ENCODE measurements around the gene ARHGEF7.

Gene ARHGEF7

GRCh38 chr13:111326981-111327642 is 212.0 kb downstream of the ARHGEF7 start:
- DNase-seq: no peak

- DNase-seq: no peak
These were observed 212.8 kb downstream of the ARHGEF7 start for GRCh38 chr13:111327730-111328573.

GRCh38 chr13:111328574-111329410 is 213.7 kb downstream of the ARHGEF7 start:
- no peak for DNase-seq

GRCh38 chr13:111329641-111330040 is 214.5 kb downstream of the ARHGEF7 start:
- DNase-seq: no peak

GRCh38 chr13:111330066-111330610 is 215.0 kb downstream of the ARHGEF7 start:
- no peak for DNase-seq

GRCh38 chr13:111335298-111335697 is 220.2 kb downstream of the ARHGEF7 start:
- DNase-seq: no peak

GRCh38 chr13:111336666-111337065 is 221.6 kb downstream of the ARHGEF7 start:
- DNase-seq: no peak

GRCh38 chr13:111337206-111337605 is 222.1 kb downstream of the ARHGEF7 start:
- no peak for DNase-seq

- no peak for DNase-seq
These were observed 222.6 kb downstream of the ARHGEF7 start for GRCh38 chr13:111337741-111338140.

- no peak for DNase-seq
These were observed 223.7 kb downstream of the ARHGEF7 start for GRCh38 chr13:111338841-111339240.

GRCh38 chr13:111339366-111340143 is 224.4 kb downstream of the ARHGEF7 start:
- DNase-seq: no peak

- no peak for DNase-seq
These were observed 226.8 kb downstream of the ARHGEF7 start for GRCh38 chr13:111341886-111342285.

GRCh38 chr13:111342721-111343120 is 227.6 kb downstream of the ARHGEF7 start:
- DNase-seq: no peak

- DNase-seq: no peak
These were observed 228.2 kb downstream of the ARHGEF7 start for GRCh38 chr13:111343186-111343805.

- DNase-seq: no peak
These were observed 229.5 kb downstream of the ARHGEF7 start for GRCh38 chr13:111344471-111345191.

GRCh38 chr13:111345682-111346081 is 230.6 kb downstream of the ARHGEF7 start:
- no peak for DNase-seq

- no peak for DNase-seq
These were observed 231.1 kb downstream of the ARHGEF7 start for GRCh38 chr13:111346101-111346680.

- DNase-seq: no peak
These were observed 232.3 kb downstream of the ARHGEF7 start for GRCh38 chr13:111347438-111347837.

GRCh38 chr13:111353508-111353907 is 238.4 kb downstream of the ARHGEF7 start:
- no peak for DNase-seq

- DNase-seq: no peak
These were observed 239.7 kb downstream of the ARHGEF7 start for GRCh38 chr13:111354789-111355188.
